ENCODE results near the gene RANBP17. TPM values are rescaled to one million over a fixed set of nuclear protein-coding genes. Genes with fewer than 3 reads are reported as not detected.
"Not testable (repeated sequence)": the region's sequence is repeated elsewhere in the genome, so short reads cannot be mapped to it uniquely, and the experiment has no call there.

Gene RANBP17
- total and polyA plus RNA-seq, 5 donors, result 0.72 to 7.1 (median 5.7) TPM

DNA sequence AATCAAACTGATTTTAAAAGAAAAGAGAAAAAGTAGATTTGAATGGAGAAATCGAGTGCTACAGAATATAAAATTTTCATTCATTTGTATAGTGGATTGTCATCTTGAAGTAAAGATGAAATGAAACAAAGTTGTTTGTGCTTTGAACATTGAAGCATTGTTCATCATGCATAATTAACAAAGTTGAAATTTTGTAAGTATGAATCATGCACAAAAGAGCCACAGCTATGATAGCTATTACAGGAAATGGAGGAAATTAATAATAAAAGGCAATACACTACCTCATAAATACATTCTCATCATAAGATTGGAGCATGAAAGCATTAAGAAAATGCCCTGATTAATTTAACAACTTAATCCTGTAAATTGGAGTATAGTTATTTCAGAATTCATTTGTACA, 293.8 kb downstream of the RANBP17 start:
- no peaks in the 10 kb centered on the region for H3K27me3 ChIP-seq (ENCODE audit: control insufficient read depth, insufficient read depth)
- whole genome bisulfite sequencing, result 93% methylated on average over 1 of the region's 1 CpG
- DNase-seq (no peak), ATAC-seq (no peak)
- no peaks in the 10 kb centered on the region for H3K9me3 ChIP-seq (ENCODE audit: control insufficient read depth, low read length)
- H3K4me1 ChIP-seq (ENCODE audit: control insufficient read depth, insufficient read depth, low read length), result no peaks in the 10 kb centered on the region
- no peak overlapping the region for H3K4me3 ChIP-seq (ENCODE audit: low read length)
- no peak overlapping the region for H3K27ac ChIP-seq (ENCODE audit: low read length)
- intact Hi-C loops (cut with DNase I), result no loop called here

DNA sequence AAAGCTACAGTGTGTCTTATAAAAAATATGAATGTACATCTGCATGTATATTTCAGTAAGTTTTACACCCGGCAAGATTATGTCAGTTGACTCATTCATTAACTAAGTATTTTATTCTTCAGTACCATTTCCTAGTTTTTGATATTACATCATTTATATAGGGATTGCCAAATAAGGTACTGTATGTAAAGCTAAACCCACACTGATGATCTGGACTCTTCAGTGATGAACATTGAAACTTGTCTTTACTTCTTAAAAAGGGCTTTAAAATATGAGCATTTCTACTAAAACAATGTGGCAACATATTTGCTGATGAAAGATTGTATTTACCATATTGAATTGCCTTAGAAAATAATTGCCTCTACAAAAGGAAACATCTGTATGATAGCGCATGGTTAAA, 295.5 kb downstream of the RANBP17 start:
- no peak overlapping the region for H3K27ac ChIP-seq (ENCODE audit: low read length)
- 80% methylated on average over 2 of the region's 2 CpGs for WGBS

GRCh38 chr5:171157775-171158174, 296.0 kb downstream of the RANBP17 start:
- no peak overlapping the region for H3K27ac ChIP-seq (ENCODE audit: low read length)
- ATAC-seq, result no peak
- 83% methylated on average over 1 of the region's 1 CpG for WGBS
- H3K27me3 ChIP-seq (ENCODE audit: control insufficient read depth, insufficient read depth), result no peaks in the 10 kb centered on the region
- intact Hi-C loops (cut with DNase I), result no loop called here
- H3K9me3 ChIP-seq (ENCODE audit: control insufficient read depth, low read length), result no peaks in the 10 kb centered on the region
- H3K4me3 ChIP-seq (ENCODE audit: low read length), result no peak overlapping the region
- no peaks in the 10 kb centered on the region for H3K4me1 ChIP-seq (ENCODE audit: control insufficient read depth, insufficient read depth, low read length)
- DNase-seq, result no peak

More for the DNA sequence above, 295.5 kb downstream of the RANBP17 start:
- Histone ChIP-seq H3K27me3 (ENCODE audit: control insufficient read depth, insufficient read depth) (no peaks in the 10 kb centered on the region), H3K9me3 (ENCODE audit: control insufficient read depth, low read length) (no peaks in the 10 kb centered on the region), H3K4me1 (ENCODE audit: control insufficient read depth, insufficient read depth, low read length) (no peaks in the 10 kb centered on the region), H3K4me3 (ENCODE audit: low read length) (no peak overlapping the region)
- intact Hi-C loops (cut with DNase I), result no loop called here
- no peak for ATAC-seq
- DNase-seq, result no peak

- H3K9me3 ChIP-seq (ENCODE audit: control insufficient read depth, low read length), result no peaks in the 10 kb centered on the region
- no peak for DNase-seq
- H3K27me3 ChIP-seq (ENCODE audit: control insufficient read depth, insufficient read depth), result no peaks in the 10 kb centered on the region
- WGBS, result 97% methylated on average over 1 of the region's 1 CpG
- ATAC-seq, result no peak
- H3K4me3 ChIP-seq (ENCODE audit: low read length), result no peak overlapping the region
- no peak overlapping the region for H3K27ac ChIP-seq (ENCODE audit: low read length)
- intact Hi-C loops (cut with DNase I), result no loop called here
- H3K4me1 ChIP-seq (ENCODE audit: control insufficient read depth, insufficient read depth, low read length), result no peaks in the 10 kb centered on the region
Observed at GRCh38 chr5:171158581-171158980, 296.8 kb downstream of the RANBP17 start.

GRCh38 chr5:171162165-171162564, 300.3 kb downstream of the RANBP17 start:
- no peak overlapping the region for H3K4me3 ChIP-seq (ENCODE audit: low read length)
- H3K9me3 ChIP-seq (ENCODE audit: control insufficient read depth, low read length), result no peaks in the 10 kb centered on the region
- H3K27ac ChIP-seq (ENCODE audit: low read length), result no peak overlapping the region
- DNase-seq (no peak), ATAC-seq (no peak)
- intact Hi-C loops (cut with DNase I), result no loop called here
- H3K27me3 ChIP-seq (ENCODE audit: control insufficient read depth, insufficient read depth), result no peaks in the 10 kb centered on the region
- H3K4me1 ChIP-seq (ENCODE audit: control insufficient read depth, insufficient read depth, low read length), result no peaks in the 10 kb centered on the region
- WGBS, result 93% methylated on average over 1 of the region's 1 CpG

DNA sequence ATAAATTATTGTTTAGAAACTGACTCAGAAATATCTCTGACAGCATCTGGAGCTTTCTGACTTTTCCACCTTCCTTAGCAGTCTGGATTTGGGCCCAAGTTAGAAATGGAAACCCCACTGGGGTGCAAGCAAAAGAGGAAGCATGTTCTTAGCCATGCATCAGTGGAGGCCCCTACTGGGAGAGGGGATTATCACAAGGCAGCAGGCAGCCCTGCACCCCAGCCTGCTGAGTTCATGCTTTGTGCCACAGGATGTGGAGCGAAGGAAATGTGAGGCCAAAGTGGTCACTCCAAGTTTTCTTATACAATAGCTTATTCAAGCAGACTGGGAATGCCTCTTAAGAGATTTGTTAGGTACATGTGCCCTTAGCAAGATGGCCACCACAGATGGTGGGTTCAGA, 300.8 kb downstream of the RANBP17 start:
- intact Hi-C loops (cut with DNase I), result no loop called here

GRCh38 chr5:171166766-171167165, 304.9 kb downstream of the RANBP17 start:
- intact Hi-C loops (cut with DNase I), result no loop called here
- no peak for ATAC-seq

More for the DNA sequence above, 300.8 kb downstream of the RANBP17 start:
- Histone ChIP-seq H3K4me1 (ENCODE audit: control insufficient read depth, insufficient read depth, low read length) (no peaks in the 10 kb centered on the region), H3K9me3 (ENCODE audit: control insufficient read depth, low read length) (no peaks in the 10 kb centered on the region), H3K27ac (ENCODE audit: low read length) (no peak overlapping the region), H3K27me3 (ENCODE audit: control insufficient read depth, insufficient read depth) (no peaks in the 10 kb centered on the region), H3K4me3 (ENCODE audit: low read length) (no peak overlapping the region)
- 69% methylated on average over 1 of the region's 1 CpG for WGBS
- no peak for DNase-seq
- ATAC-seq, result no peak

DNA sequence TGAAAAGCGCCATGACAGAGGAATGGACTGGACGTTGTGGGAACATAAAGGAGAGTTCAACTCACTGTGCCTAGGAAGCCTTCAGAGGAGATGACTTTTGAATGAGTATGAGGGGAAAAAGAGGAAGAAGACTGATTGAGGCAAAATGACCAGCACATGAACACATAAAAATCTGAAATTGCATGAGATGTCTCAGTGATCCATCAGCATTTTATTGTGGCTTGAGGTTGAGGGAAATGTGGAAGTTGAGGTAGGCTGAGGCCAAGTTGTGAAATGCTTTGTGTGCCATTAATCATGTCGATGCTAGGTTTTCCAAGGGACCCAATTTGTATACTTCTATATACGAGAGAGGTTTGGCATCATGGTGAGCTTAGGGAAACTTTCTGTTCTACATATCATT, 306.4 kb downstream of the RANBP17 start:
- Histone ChIP-seq H3K27ac (ENCODE audit: low read length) (no peak overlapping the region), H3K4me1 (ENCODE audit: control insufficient read depth, insufficient read depth, low read length) (no peaks in the 10 kb centered on the region), H3K4me3 (ENCODE audit: low read length) (no peak overlapping the region), H3K9me3 (ENCODE audit: control insufficient read depth, low read length) (no peaks in the 10 kb centered on the region), H3K27me3 (ENCODE audit: control insufficient read depth, insufficient read depth) (no peaks in the 10 kb centered on the region)
- DNase-seq (no peak), ATAC-seq (no peak)
- intact Hi-C loops (cut with DNase I), result no loop called here
- WGBS, result 86% methylated on average over 4 of the region's 4 CpGs

More at GRCh38 chr5:171166766-171167165, 304.9 kb downstream of the RANBP17 start:
- Histone ChIP-seq H3K9me3 (ENCODE audit: control insufficient read depth, low read length) (no peaks in the 10 kb centered on the region), H3K27me3 (ENCODE audit: control insufficient read depth, insufficient read depth) (no peaks in the 10 kb centered on the region), H3K4me1 (ENCODE audit: control insufficient read depth, insufficient read depth, low read length) (no peaks in the 10 kb centered on the region), H3K4me3 (ENCODE audit: low read length) (no peak overlapping the region), H3K27ac (ENCODE audit: low read length) (no peak overlapping the region)
- DNase-seq, result no peak

DNA sequence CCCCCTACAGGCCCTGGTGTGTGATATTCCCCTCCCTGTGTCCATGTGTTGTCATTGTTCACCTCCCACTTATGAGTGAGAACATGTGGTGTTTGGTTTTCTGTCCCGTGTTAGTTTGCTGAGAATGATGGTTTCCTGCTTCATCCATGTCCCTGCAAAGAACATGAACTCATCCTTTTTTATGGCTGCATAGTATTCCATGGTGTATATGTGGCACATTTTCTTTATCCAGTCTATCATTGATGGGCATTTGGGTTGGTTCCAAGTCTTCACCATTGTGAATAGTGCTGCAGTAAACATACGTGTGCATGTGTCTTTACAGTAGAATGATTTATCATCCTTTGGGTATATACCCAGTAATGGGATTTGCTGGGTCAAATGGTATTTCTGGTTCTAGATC, 313.1 kb downstream of the RANBP17 start:
- H3K9me3 ChIP-seq (ENCODE audit: control insufficient read depth, low read length); H3K27me3 ChIP-seq (ENCODE audit: control insufficient read depth, insufficient read depth); H3K4me3 ChIP-seq (ENCODE audit: low read length); DNase-seq; H3K27ac ChIP-seq (ENCODE audit: low read length); H3K4me1 ChIP-seq (ENCODE audit: control insufficient read depth, insufficient read depth, low read length); intact Hi-C loops (cut with DNase I); ATAC-seq: not testable (repeated sequence)
- 97% methylated on average over 2 of the region's 2 CpGs for WGBS

- no peak for ATAC-seq
- intact Hi-C loops (cut with DNase I), result no loop called here
- Histone ChIP-seq H3K9me3 (ENCODE audit: control insufficient read depth, low read length) (no peaks in the 10 kb centered on the region), H3K27me3 (ENCODE audit: control insufficient read depth, insufficient read depth) (no peaks in the 10 kb centered on the region), H3K4me3 (ENCODE audit: low read length) (no peak overlapping the region), H3K4me1 (ENCODE audit: control insufficient read depth, insufficient read depth, low read length) (no peaks in the 10 kb centered on the region), H3K27ac (ENCODE audit: low read length) (no peak overlapping the region)
- no peak for DNase-seq
- 88% methylated on average over 3 of the region's 3 CpGs for WGBS
Observed at GRCh38 chr5:171175746-171176145, 313.9 kb downstream of the RANBP17 start.

DNA sequence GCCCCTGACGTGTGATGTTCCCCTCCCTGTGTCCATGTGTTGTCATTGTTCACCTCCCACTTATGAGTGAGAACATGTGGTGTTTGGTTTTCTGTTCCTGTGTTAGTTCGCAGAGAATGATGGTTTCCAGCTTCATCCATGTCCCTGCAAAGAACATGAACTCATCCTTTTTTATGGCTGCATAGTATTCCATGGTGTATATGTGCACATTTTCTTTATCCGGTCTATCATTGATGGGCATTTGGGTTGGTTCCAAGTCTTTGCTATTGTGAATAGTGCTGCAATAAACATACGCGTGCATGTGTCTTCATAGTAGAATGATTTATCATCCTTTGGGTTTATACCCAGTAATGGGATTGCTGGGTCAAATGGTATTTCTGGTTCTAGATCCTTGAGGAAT, 316.4 kb downstream of the RANBP17 start:
- not testable (repeated sequence) for ATAC-seq

DNA sequence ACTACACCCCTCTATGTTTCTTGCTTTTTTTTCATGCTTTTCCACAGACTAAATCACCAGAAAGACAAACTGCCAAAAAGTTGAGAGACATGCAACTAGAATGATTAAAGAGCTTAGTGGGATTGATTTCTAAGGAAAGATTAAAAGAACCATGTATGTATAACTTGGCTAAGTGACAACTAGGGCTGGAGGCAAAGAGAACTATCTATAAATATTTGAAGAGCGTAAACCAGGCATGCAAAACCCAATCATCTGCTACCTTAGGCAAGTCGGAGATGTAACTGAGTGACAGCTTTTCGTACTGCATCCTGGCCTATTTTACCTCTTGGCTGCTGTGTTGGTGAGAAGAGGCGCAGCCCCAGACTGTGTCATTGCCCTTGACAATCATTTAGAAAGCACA, 326.2 kb downstream of the RANBP17 start:
- no peak overlapping the region for H3K4me3 ChIP-seq (ENCODE audit: low read length)
- H3K9me3 ChIP-seq (ENCODE audit: control insufficient read depth, low read length), result no peaks in the 10 kb centered on the region
- H3K4me1 ChIP-seq (ENCODE audit: control insufficient read depth, insufficient read depth, low read length), result no peaks in the 10 kb centered on the region
- ATAC-seq (no peak), DNase-seq (no peak)
- H3K27ac ChIP-seq (ENCODE audit: low read length), result no peak overlapping the region
- no peaks in the 10 kb centered on the region for H3K27me3 ChIP-seq (ENCODE audit: control insufficient read depth, insufficient read depth)
- 95% methylated on average over 4 of the region's 4 CpGs for WGBS
- intact Hi-C loops (cut with DNase I), result no loop called here

More for the DNA sequence above, 316.4 kb downstream of the RANBP17 start:
- DNase-seq; H3K9me3 ChIP-seq (ENCODE audit: control insufficient read depth, low read length); H3K4me3 ChIP-seq (ENCODE audit: low read length); H3K4me1 ChIP-seq (ENCODE audit: control insufficient read depth, insufficient read depth, low read length); H3K27me3 ChIP-seq (ENCODE audit: control insufficient read depth, insufficient read depth); H3K27ac ChIP-seq (ENCODE audit: low read length); intact Hi-C loops (cut with DNase I): not testable (repeated sequence)
- 94% methylated on average over 5 of the region's 5 CpGs for WGBS
